ENCODE results near the gene NT5M.

DNA sequence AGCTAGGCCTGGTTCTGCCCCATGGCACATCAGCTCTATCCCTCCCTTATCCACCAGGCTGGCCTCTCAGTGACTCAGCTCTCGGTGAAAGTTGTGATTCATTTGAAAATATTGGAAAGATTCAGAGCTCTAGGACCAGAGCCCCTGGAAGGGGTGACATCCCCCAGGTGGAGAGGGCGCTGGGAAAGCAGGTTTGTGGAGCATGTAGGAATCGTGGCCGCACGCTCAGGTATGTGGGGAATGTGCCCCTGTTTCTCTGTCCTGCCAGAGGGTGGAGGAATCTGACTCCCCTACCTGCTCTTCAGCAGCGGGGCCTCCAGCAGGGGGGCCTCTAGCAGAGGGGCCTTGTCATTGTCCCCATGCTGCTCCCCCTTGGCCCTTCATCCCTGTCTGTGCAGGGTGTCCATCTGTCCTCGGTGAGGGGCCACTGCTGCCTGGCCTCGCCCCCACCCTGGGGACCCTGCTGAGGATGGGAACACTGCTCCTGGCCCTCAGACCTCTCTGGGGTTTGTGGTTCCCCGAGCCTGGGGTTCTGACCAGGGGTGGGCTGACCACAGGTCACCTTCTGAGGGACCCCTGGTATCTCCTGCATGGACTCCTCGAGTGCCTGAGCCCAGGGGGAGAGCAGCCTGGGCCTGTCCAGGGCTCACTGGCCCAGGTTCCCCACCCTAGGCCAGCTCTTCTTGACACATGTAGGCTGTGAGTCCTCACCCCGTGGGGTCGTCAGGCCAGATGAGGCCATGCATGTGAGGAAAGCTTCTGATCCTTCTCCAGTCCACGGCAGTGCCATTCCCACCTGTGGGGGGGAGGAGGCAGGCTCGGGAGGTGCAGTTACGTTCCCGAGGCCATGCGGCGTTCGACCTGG is 47.5 kb downstream of the NT5M start:
- TF ChIP-seq CTCF (IDR thresholded peaks at IDR 0.05) (no peak), EZH2phosphoT487 (IDR thresholded peaks at IDR 0.05) (no peak)
